EH (cell line): Measurements from ENCODE around the gene UBE2L3.
"Not testable (repeated sequence)": the region's sequence is repeated elsewhere in the genome, so short reads cannot be mapped to it uniquely, and the experiment has no call there.

Experiments used
- DNase-seq: peaks from one replicate; pipeline ENCODE4 v3.0.0-alpha.2; 2015; ENCODE audit warnings: low read depth

Gene UBE2L3

DNA sequence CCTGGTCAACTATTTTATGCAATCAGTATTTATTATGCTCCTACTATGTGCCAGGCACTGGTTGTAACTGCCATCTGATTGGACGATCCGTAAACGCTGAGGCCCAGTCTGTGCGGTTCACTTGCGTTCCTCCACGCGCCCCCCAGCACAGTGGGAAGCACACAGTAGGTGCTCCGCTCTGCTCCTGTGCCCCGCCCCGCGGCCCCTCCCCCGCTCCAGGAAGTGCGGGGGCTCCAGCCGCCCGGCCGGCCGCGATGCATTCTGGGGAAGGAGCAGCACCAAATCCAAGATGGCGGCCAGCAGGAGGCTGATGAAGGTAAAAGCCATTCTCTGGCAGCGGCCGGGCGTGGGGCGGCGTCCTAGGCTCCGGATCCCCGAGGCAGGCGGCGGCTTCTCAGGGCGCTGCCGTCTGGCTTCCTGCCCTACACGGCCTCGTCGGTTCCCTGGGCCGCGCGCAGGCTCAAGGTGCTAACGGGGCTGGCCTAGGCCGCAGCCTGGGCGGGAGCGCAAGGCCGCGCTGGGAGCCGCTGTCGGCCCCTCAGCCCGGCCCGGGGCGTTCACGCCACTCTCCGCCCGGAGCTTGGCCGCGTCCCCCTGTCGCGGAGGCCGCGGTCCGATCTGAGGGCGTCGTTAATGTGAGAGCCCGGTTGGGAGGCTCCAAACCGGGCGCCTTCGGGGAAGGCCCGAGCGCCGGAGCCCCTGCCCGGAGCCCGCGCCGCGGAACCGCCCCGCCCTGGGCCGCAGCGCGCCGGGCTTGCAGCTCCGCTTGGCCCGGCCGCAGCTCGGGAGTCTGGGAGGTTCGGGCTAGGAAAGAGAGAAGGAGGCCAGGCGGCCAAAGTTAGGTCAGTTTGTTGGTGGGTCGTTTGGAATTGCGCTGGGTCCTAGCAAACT, at the start of gene UBE2L3:
TSS of gene UBE2L3 (plus strand) at position 259 of the 891 bp plus-strand sequence. CDS start at position 290, 31 bp downstream.
- peak; percentile 83 for DNase-seq

DNA sequence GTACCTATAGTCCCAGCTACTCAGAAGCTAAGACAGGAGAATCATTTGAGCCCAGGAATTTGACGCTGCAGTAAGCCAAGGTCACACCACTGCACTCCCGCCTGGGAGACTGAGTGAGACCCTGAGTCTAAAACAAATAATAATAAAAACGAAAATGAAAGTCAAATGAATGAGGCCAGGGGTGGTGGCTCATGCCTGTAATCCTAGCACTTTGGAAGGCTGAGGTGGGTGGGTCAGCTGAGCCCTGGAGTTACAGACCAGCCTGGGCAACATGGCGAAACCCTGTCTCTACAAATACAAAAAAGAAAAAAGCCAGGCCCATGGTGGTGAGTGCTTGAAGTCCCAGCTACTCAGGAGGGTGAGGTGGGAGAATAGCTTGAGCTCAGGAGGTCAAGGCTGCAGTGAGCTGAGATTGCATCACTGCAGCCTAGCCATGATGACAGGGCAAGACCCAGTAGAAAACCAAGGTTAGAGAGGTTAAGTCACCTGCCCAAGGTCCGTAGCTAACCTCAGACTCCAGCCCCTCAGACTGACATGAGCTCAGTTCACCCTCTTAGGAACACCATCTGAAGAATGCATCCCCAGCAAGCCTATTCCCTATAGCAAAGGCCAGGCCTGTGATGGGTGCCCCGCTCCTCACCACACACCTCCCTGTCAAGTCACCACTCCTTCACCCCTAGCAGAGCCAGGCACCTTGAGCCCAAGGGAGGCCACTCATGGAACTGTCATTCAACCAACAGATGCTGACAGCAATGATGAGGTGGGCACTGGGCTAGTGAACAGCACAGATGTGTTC, 40.6 kb upstream of the UBE2L3 start:
- DNase-seq, result not testable (repeated sequence)

DNA sequence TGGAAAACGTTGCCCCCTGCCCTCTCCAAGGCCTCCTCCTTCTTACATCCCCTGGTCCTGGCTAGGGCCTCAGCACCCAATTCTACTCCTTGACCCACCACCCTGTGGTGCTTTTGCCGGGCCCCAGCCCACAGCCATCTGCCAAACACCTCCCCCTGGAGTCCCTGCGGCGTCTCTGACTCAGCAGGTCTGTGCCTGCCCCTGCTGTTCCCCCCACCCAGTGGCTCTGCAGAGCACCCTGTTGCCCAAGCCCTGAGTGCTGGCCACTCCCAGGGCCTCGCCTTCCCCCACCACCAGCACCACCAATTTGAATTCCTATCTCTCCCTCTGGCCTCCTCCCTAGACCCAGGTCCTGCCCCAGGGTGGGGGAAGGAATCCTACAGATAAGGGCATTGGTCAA, 36.0 kb upstream of the UBE2L3 start:
- DNase-seq, result not testable (repeated sequence)

DNA sequence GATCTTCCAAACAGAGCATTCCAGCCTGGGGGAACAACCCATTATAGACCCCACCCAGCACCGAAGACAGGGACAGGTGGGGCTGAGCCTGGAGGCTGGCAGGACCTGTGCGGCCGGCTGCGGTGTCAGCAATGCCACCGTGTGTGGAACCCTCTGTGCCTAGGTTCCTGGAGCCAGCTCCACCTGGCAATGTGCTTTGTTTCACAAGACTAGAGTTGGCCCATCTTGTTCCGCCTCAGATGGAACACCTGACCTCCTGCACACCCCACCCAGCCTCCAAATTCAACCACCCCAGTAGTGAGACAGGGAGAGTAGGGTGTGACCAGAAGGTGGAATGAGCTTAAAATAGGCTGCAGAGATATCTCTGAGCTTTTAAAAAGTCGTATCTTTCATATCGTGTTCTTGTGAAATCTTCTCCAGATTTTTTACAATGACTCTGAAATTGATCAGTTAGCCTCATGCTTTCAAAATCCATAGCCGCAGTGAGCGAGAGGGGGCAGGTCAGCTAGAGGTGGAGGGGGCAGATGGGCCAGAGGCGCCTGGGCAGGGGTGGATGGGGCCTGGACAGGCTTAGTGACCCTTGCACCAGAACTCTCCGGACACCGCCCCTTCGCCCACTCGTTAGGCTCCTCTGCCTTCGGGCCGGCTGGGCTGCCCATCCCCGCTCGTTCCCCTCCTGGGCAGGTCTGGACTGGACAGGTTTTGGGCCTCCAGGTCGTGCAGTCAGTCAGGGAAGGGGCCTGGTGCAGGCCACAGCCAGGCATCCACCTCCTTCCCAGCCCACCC, 34.5 kb upstream of the UBE2L3 start:
- not testable (repeated sequence) for DNase-seq

DNA sequence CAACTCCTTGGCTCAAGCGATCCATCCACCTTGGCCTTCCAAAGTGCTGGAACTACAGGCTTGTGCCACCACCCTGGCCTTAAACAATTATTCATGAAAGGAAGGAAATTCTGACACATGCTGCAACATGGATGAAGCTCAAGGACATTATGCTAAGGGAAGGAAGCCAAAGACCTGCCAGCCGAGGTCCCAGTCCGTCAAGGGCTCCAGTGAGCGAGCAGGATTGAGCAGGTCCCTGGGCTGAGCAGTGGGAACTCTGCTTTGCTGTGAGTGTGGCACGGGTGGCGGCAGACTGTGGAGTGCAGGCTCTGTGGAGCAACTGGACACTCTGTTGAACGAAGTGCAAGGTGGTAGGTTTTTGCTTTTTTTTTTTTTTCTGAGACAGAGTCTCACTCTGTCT, 27.7 kb upstream of the UBE2L3 start:
- not testable (repeated sequence) for DNase-seq

DNA sequence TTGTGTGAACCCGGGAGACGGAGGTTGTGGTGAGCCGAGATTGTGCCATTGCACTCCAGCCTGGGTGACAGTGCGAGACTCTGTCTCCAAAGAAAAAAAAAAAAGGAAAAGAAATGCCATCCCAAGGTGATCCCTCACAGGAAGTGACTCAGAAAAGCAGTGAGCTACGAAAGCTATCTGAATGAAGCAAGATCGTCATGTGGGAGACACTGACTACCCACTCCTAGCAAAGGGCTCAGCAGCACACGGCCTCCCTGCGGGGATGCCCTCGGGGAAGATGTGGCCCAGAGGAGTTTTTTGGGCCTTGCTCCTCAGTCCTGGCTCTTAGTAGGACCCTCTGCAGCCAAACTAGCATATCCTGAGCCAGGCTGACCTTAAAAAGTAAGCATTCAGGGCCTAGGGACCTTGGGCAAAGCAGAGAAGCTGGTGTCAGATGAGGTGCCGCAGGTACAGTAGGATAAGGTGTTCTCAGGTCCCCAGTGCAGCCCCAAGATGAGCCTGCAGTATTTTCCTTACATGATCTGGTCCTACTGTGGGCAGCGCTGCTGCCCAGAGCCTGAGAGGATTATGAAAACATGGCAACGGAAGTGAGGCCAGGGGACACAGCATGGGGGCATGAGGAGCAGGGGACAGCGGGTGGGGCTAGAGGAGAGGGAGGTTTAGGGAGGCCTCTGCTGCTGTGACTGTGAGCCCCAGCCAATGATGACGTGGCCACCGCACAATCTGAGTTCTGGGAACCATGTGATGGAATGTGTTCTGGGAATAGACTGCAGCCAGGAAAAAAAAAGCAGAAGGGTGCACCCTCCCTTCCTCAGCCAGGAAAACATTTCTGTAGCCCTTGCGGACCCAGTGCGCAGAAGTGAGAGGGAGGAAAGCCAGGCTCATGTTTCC, 22.8 kb upstream of the UBE2L3 start:
- not testable (repeated sequence) for DNase-seq

DNA sequence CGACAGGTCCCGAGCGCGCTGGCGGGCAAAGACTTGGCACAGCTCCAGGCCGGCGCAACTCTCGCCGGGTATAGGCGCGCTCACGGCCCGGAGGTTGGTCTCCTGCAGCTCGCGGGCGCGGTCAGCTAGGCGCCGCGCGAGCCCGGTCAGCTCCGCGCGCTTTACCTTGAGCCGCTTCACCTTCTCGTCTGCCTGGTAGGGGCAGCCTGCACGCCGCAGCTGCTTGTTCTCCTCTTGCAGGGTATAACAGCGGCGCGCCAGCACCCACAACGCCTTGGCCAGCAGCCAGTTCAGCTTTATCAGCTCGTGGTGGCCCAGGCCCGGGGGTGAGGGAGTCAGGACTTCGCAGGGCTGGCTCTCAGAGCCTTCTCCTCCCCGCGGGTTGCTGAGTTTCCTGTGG, 18.0 kb upstream of the UBE2L3 start:
- not testable (repeated sequence) for DNase-seq

DNA sequence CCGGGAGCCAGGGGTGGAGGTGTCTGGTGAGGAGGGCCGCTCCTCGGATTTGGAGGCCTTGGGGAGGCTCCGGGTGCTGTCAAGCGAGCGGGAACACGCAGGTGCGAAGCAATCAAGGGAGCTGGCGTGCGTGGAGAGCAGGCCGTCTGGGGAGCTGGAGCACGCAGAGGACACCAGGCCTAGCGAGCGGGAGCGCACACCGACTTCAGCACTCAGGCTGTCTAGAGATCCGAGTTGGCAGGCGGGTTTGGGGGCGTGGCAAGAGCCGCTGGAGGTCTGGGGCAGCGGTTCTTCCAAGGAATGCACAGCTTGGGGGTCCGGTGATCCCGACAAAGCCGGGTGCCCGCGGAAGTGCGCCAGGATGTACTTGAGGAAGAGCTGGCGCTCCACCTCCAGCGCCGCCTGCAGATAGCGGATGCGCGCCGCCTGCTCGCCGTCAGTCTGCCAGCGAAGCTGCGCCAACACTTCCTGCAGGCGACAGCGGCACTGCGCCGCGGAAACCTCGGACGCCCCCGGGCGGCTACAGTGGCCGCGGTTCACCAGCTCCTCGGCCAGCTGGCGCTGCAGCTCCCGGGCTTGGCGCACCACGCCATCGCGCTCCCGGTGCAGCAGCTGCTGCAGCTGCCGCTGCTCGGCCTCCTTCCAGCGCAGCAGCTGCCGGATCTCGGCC, 17.4 kb upstream of the UBE2L3 start:
- DNase-seq, result not testable (repeated sequence)

DNA sequence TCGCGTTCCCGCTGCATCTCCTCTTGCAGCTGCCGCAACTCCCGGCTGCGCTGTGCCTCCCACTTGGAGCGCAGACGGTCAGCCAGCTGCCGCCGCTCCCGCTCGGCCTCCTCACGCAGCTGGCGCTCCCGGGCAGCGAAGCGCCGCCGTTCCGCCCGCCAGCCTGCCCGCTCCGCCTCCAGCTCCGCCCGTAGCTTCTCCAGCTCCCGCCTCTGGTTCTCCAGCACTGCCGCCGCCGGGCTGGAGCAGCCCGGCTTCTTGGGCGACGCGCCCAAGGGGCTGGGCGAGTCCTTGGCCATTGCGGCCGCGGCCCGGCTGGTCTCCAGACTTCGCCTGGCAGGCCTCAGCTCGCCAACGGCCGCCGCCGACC, 16.9 kb upstream of the UBE2L3 start:
- DNase-seq, result not testable (repeated sequence)

DNA sequence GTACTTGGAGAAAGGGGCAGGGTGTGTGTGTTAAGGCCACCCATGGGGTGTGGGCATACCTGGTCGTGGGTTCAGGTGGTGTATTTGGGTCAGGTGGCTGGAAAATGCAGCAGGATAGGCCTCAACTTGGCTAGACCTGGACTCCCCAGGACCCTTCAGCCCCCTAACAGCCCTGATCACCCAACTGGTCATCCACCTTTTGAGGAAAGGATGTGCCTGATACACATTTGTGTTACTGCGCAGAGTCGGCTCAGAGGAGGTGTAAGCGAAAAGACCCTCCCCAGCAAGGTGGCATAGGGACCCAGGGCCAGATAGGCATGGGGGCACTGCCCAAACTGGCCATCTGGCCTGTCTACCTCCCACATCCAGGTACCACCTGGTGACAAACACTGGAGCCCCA, 16.2 kb upstream of the UBE2L3 start, which contains the start of gene RIMBP3C:
TSS of gene RIMBP3C (minus strand) at position 101 of the 400 bp plus-strand sequence. CDS start 485 bp downstream, outside the sequence.
- not testable (repeated sequence) for DNase-seq

DNA sequence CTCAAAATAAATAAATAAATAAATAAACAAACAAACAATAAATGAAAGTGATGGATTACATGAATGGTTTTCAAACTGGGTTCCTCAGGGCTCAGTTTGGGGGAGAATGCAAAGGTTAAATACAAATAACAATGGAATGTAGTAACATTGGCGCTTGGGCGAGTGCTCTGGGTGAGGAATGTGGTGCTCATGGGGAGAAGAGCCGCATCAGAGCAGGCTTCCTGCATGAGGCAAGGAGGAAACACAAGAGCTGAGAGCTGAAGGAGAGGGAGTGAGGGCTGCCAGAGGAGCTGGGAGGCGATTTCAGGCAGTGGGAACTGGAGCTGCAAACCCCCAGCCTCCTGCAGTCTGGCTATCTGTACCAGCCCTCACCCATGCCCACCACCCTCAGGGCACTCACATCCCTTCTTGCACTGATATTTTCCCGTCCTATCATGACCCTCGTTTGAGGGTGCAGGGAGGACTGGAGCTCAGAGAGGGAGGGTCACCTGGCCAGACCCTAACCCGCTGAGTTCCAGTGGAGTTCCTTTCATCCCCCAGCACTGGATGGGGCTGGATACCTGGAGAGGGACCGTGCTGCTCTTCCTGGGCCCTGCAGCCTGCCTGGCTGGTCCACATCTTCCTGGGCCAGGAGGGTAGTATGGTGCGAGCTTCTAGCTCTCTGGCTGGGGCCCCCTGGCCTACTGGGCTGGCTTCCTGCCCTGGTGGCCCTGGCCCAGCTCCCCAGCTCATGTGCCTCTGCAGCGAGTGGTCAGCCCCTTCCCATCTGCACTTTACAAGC, 8.0 kb upstream of the UBE2L3 start:
- not testable (repeated sequence) for DNase-seq

DNA sequence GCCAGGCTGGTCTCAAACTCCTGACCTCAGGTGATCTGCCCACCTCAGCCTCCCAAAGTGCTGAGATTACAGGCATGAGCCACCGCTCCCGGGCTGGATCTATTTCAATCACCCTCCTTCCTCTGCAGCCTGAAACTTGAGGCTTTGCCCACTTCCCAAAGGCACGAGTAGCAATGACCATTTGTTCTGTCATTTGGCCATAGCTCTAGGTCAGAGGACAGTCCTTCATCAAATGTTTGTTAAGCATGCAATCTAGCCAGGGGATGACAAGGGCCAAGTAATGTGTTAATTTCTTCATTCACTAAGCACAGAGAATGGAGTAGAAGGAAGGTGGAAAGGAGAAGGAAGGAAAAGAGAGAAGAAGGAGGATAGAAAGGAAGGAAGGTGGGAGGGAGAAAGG, 6.9 kb upstream of the UBE2L3 start:
- not testable (repeated sequence) for DNase-seq

DNA sequence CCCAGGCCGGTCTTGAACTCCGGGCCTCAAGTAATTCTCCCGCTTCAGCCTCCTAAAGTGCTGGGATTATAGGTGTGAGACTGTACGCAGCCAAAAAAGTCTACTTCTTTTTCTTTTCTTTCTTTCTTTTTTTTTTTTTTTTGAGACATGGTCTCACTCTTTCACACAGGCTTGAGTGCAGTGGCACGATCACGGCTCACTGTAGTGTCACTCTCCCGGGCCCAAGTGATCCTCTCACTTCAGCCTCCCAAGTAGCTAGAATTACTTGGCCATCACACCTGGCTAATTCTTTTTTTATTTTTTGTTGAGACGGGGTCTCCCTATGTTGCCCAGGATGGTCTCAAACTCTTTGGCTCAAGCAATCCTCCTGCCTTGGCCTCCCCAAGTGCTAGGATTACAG, 3.6 kb upstream of the UBE2L3 start:
- DNase-seq, result no peak

DNA sequence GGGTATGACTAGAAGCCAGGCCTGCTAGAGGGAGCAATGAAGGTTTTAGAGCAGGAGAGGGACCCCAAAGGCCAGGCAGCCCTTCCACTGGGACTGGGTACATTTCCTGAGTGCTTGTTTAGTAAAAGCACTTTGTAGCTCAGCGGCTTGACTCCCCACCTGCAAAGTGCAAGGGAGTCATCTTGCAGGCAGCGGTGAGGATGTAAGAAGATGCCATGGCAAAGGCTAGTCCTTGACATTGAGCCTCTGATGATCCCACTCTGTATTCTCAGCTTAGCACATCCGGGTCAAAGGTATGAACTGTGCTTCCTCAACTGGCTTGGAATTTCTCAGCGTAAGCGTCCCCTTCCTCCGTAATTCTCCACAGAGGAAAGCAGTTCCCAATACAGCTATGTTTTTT, 3.1 kb upstream of the UBE2L3 start:
- DNase-seq, result no peak

DNA sequence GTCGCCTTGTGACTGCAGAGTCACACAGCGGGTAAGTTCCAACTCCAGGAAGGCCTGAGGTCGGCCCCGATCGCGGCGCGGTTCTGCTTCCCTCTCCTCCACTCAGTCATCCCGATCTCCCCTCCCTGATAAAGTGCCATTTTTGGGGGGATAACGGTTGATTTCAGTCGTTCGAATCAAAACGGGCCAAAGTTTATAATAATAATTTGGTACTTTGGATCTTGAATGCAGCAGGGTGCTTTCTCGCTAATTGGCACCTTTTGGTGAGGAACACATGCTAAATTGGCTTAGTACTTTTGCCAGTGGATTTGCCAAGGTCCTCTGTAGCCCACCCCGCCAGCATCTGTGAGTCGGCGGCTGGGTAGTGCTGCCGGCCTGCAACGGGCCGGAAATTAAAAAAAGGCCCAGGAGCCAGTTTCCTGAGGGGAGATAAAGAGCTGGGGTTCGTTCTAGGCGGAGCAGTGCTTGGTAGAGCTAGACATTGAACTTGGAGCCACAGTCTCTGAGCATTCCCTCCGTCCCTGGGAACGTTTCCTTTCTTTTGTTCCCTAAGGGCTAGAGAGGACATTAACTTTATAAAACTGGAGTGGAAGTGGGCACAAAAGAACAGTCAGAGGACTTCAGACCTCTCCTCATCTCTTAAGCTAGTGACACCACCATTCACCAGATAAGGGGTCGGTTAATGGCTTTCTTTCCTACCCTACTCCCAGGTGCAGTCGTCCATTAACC, 997 bp downstream of the UBE2L3 start:
- peak; percentile 57 for DNase-seq

DNA sequence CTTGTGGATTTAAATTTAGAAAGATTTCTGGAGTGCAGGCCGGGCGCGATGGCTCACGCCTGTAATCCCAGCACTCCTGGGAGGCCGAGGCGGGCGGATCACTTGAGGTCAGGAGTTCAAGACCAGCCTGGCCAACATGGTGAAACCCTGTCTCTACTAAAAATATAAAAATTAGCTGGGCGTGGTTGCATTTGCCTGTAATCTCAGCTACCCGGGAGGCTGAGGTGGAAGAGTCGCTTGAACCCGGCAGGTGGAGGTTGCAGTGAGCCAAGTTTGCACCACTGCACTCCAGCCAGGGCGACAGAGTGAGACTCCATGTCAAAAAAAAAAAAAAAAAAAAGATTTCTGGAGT, 1.5 kb downstream of the UBE2L3 start:
- DNase-seq, result not testable (repeated sequence)

DNA sequence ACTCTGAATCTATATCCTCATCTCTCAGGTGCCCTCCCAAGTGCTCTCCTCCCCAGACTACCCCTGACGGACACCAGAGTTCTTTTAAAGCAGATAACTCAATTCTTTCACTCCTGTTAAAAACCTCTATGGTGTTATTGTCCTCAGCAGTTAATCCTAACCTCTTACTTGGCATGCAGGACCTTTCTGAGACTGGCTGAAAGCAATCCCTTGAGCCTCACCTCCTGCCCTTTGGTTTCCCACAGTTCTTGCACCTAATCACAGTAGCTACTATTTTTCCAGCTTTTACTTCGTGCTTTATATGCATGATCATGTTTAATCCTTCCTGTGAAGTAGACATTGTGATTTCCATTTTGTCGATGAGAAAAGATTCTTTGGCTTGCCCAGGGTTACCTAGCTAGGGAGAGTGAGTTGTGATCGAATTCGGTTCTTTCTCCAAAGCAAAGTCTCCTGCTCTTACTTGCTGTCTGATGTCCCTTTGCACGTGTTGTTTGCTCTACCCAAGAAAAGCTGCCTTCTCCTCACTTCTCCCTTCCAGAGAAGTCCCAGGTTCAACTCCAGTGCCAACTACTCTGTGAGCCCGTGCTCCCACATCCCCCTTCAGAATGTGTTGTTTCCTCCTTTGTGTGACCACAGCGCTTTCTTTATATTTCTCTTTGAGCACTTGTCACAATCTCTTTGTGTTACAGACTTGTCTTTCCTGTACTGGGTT, 2.1 kb downstream of the UBE2L3 start:
- DNase-seq, result no peak

DNA sequence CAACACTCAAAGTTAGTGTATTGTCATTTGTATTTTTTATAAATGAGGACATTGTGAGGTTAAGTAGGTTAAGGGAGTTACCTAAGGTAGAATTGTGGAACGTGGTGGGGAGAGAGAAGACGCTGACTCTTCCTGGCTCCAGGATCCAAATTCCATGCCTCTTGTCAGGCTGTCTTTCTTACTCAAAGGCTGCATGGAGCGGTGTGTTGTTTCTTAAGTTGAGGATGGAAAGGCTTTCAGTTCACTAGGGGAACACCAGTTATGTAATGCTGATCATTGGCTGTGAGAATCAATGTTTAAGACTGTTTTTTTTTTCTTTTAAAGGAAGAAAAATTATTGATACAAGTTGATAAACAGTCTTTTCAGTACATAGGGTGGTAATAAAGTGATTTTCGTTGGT, 2.9 kb downstream of the UBE2L3 start:
- DNase-seq, result no peak
